Astrocyte (in vitro differentiated cells and primary cell): ENCODE measurements around the gene LYPD6B. TPM values are rescaled to one million over a fixed set of nuclear protein-coding genes. Genes with fewer than 3 reads are reported as not detected.

ENCODE experiments used
- DNase-seq: peaks from one replicate; pipeline ENCODE4 v3.0.0-alpha.2; 2010; ENCODE audit warnings: low read depth
- FAIRE-seq: peaks from 2 replicates; lab custom pipeline; 2011; peaks lifted over from hg19 to GRCh38; lab: Jason Lieb, UNC
- H2AFZ ChIP-seq: 2 replicates; pipeline ENCODE4 v1.6.0; 2012; ENCODE audit warnings: low read depth, low read length, inconsistent platforms
- H3K27ac ChIP-seq: 2 replicates; pipeline ENCODE4 v1.5.1; 2011; ENCODE audit warnings: low read depth, low read length, inconsistent platforms
- H3K27me3 ChIP-seq: 2 replicates; pipeline ENCODE4 v1.6.0; 2011; ENCODE audit warnings: low read length, inconsistent platforms; ENCODE audit not compliant: insufficient read depth
- H3K36me3 ChIP-seq: 2 replicates; pipeline ENCODE4 v1.5.1; 2011; ENCODE audit warnings: low read length, inconsistent platforms; ENCODE audit not compliant: insufficient read depth
- H3K4me1 ChIP-seq: 2 replicates; pipeline ENCODE4 v1.5.1; 2011; ENCODE audit warnings: low read length, inconsistent platforms; ENCODE audit not compliant: insufficient read depth
- H3K4me2 ChIP-seq: 2 replicates; pipeline ENCODE4 v1.6.0; 2012; ENCODE audit warnings: low read length, inconsistent platforms
- H3K4me3 ChIP-seq: 2 replicates; pipeline ENCODE4 v1.5.1; 2011; ENCODE audit warnings: low read depth, mild to moderate bottlenecking, low read length, inconsistent platforms; ENCODE audit not compliant: insufficient read depth
- H3K79me2 ChIP-seq: 2 replicates; pipeline ENCODE4 v1.6.0; 2012; ENCODE audit warnings: mild to moderate bottlenecking, low read length, inconsistent platforms; ENCODE audit not compliant: insufficient read depth
- H3K9ac ChIP-seq: 2 replicates; pipeline ENCODE4 v1.6.0; 2012; ENCODE audit warnings: mild to moderate bottlenecking, low read length, inconsistent platforms
- H3K9me3 ChIP-seq: 2 replicates; pipeline ENCODE4 v1.5.1; 2012; ENCODE audit warnings: low read depth, mild to moderate bottlenecking, low read length, inconsistent platforms; ENCODE audit not compliant: insufficient read depth
- H4K20me1 ChIP-seq: 2 replicates; pipeline ENCODE4 v1.6.0; 2012; ENCODE audit warnings: low read length, inconsistent platforms; ENCODE audit not compliant: insufficient read depth
- H3K27ac Mint-ChIP-seq: one replicate; pipeline ENCODE4 v1.8.0; 2021; ENCODE audit warnings: mild to moderate bottlenecking, mixed read lengths; ENCODE audit not compliant: unreplicated experiment
- H3K27me3 Mint-ChIP-seq: one replicate; pipeline ENCODE4 v1.8.0; 2021; ENCODE audit warnings: low read depth, mixed read lengths; ENCODE audit not compliant: unreplicated experiment
- H3K36me3 Mint-ChIP-seq: one replicate; pipeline ENCODE4 v1.8.0; 2021; ENCODE audit warnings: low read depth, mixed read lengths; ENCODE audit not compliant: unreplicated experiment
- H3K4me1 Mint-ChIP-seq: one replicate; pipeline ENCODE4 v1.8.0; 2021; ENCODE audit warnings: low read depth, mixed read lengths; ENCODE audit not compliant: unreplicated experiment
- H3K4me3 Mint-ChIP-seq: one replicate; pipeline ENCODE4 v1.8.0; 2021; ENCODE audit warnings: mild to moderate bottlenecking, moderate library complexity, mixed read lengths; ENCODE audit not compliant: unreplicated experiment
- H3K9me3 Mint-ChIP-seq: one replicate; pipeline ENCODE4 v1.8.0; 2021; ENCODE audit warnings: mild to moderate bottlenecking, mixed read lengths; ENCODE audit not compliant: unreplicated experiment
- CTCF ChIP-seq: IDR thresholded peaks from 2 replicates; pipeline ENCODE4 v1.5.1; 2011; ENCODE audit warnings: low read depth, mild to moderate bottlenecking, inconsistent platforms, low read length, moderate library complexity; ENCODE audit not compliant: insufficient read depth
- EZH2 ChIP-seq: IDR thresholded peaks from 2 replicates; pipeline ENCODE4 v1.6.1; 2012; ENCODE audit warnings: mild to moderate bottlenecking, low read length, inconsistent platforms; ENCODE audit not compliant: insufficient read depth
- total RNA-seq: library from RNA; stranded (reverse); gene quantifications from 2 replicates; pipeline ENCODE4 v1.2.1, GENCODE V29; 2021

The LYPD6B gene
- total RNA-seq, 1 donor from 2014 or later, result 1.2 TPM

DNA sequence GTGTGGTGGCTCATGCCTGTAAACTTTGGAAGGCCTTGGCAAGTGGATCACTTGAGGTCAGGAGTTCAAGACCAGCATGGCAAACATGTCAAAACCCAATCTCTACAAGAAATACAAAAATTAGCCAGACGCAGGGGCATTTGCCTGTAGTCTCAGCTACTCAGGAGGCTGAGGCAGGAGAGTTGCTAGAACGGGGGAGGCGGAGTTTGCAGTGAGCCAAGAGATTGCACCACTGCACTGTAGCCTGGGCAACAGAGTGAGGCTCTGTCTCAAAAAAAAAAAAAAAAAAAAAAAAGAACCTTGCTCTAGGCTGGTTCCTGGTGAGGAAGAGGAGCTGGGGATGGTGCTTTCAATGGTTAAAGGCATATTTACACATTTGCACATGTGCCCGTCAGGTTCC is 129.4 kb downstream of the LYPD6B start:
- H2AFZ ChIP-seq, result no peak overlapping the region
- no peak for FAIRE-seq
- no peak overlapping the region for H3K4me3 ChIP-seq

GRCh38 chr2:149169656-149170055 is 131.2 kb downstream of the LYPD6B start:
- no peak overlapping the region for H3K27ac Mint-ChIP-seq
- TF ChIP-seq EZH2 (no peak), CTCF (no peak)

More for the DNA sequence above, 129.4 kb downstream of the LYPD6B start:
- Histone ChIP-seq H3K9me3 (no peaks in the 10 kb centered on the region), H3K36me3 (no peaks in the 10 kb centered on the region), H3K9ac (no peak overlapping the region), H3K27ac (no peak overlapping the region), H4K20me1 (no peaks in the 10 kb centered on the region), H3K27me3 (peaks cover 2% of the 10 kb centered on the region), H3K4me1 (no peaks in the 10 kb centered on the region), H3K79me2 (no peaks in the 10 kb centered on the region), H3K4me2 (no peak overlapping the region)
- Mint-ChIP-seq H3K9me3 (peaks cover 3% of the 10 kb centered on the region), H3K27ac (no peak overlapping the region), H3K36me3 (no peaks in the 10 kb centered on the region), H3K27me3 (peaks cover 4% of the 10 kb centered on the region), H3K4me1 (peaks cover 19% of the 10 kb centered on the region), H3K4me3 (no peak overlapping the region)
- DNase-seq, result no peak
- TF ChIP-seq EZH2 (no peak), CTCF (no peak)

GRCh38 chr2:149170156-149170555 is 131.7 kb downstream of the LYPD6B start:
- H3K27ac Mint-ChIP-seq, result no peak overlapping the region
- peaks cover 2% of the 10 kb centered on the region for H3K27me3 ChIP-seq
- no peaks in the 10 kb centered on the region for H3K79me2 ChIP-seq
- H3K4me1 Mint-ChIP-seq, result peaks cover 19% of the 10 kb centered on the region
- no peak for TF ChIP-seq CTCF
- no peak for TF ChIP-seq EZH2
- H4K20me1 ChIP-seq, result no peaks in the 10 kb centered on the region
- no peaks in the 10 kb centered on the region for H3K27me3 Mint-ChIP-seq
- H3K9ac ChIP-seq, result no peak overlapping the region
- no peaks in the 10 kb centered on the region for H3K9me3 ChIP-seq
- no peak overlapping the region for H3K27ac ChIP-seq
- no peaks in the 10 kb centered on the region for H3K4me1 ChIP-seq
- H3K4me2 ChIP-seq, result no peak overlapping the region
- no peak overlapping the region for H3K4me3 ChIP-seq
- H3K36me3 Mint-ChIP-seq, result no peaks in the 10 kb centered on the region
- H3K4me3 Mint-ChIP-seq, result no peak overlapping the region
- no peaks in the 10 kb centered on the region for H3K36me3 ChIP-seq
- FAIRE-seq, result no peak
- no peak for DNase-seq
- peaks cover 3% of the 10 kb centered on the region for H3K9me3 Mint-ChIP-seq
- H2AFZ ChIP-seq, result no peak overlapping the region

More at GRCh38 chr2:149169656-149170055, 131.2 kb downstream of the LYPD6B start:
- H3K9ac ChIP-seq, result no peak overlapping the region
- H3K27me3 ChIP-seq, result peaks cover 2% of the 10 kb centered on the region
- no peak overlapping the region for H3K4me3 ChIP-seq
- H3K36me3 ChIP-seq, result no peaks in the 10 kb centered on the region
- Mint-ChIP-seq H3K9me3 (peaks cover 3% of the 10 kb centered on the region), H3K36me3 (no peaks in the 10 kb centered on the region), H3K4me3 (no peak overlapping the region), H3K27me3 (no peaks in the 10 kb centered on the region), H3K4me1 (peaks cover 19% of the 10 kb centered on the region)
- DNase-seq (no peak), FAIRE-seq (no peak)
- no peak overlapping the region for H3K27ac ChIP-seq
- no peak overlapping the region for H2AFZ ChIP-seq
- no peak overlapping the region for H3K4me2 ChIP-seq
- H4K20me1 ChIP-seq, result no peaks in the 10 kb centered on the region
- H3K4me1 ChIP-seq, result no peaks in the 10 kb centered on the region
- no peaks in the 10 kb centered on the region for H3K79me2 ChIP-seq
- no peaks in the 10 kb centered on the region for H3K9me3 ChIP-seq
